Activated T-helper 17 cell treated with anti-CD3 and anti-CD28 coated beads, Interleukin-2, amount 50 U/mL, for 72 hours (primary cell): ENCODE results near the gene NDRG2. TPM values are rescaled to one million over a fixed set of nuclear protein-coding genes. Genes with fewer than 3 reads are reported as not detected.
A peak's percentile ranks its signal among the peaks of the same experiment; 100 is the strongest.

Experiments
- ATAC-seq: fragments of 150-1000 bp; cut with Tn5 transposase; replicated peaks from 2 replicates; pipeline ENCODE4 v1.10.0; 2021; ENCODE audit warnings: mild to moderate bottlenecking, moderate library complexity
- H3K27ac Mint-ChIP-seq: one replicate; pipeline ENCODE4 v1.8.0; 2022; ENCODE audit warnings: mixed read lengths
- H3K27me3 Mint-ChIP-seq: one replicate; pipeline ENCODE4 v1.8.0; 2022; ENCODE audit warnings: mixed read lengths
- H3K36me3 Mint-ChIP-seq: one replicate; pipeline ENCODE4 v1.8.0; 2022; ENCODE audit warnings: low read depth, mild to moderate bottlenecking, mixed read lengths
- H3K4me1 Mint-ChIP-seq: one replicate; pipeline ENCODE4 v1.8.0; 2022; ENCODE audit warnings: mixed read lengths
- H3K4me3 Mint-ChIP-seq: one replicate; pipeline ENCODE4 v1.8.0; 2022; ENCODE audit warnings: mild to moderate bottlenecking, mixed read lengths
- H3K9me3 Mint-ChIP-seq: one replicate; pipeline ENCODE4 v1.8.0; 2022; ENCODE audit warnings: mixed read lengths
- total RNA-seq, 2 donors: library from RNA; stranded (reverse); gene quantifications; one replicate each; pipeline ENCODE4 v1.2.3, GENCODE V29; 2022

The NDRG2 gene
- 1 to 10 TPM; 4.1 to 5.4 TPM for total RNA-seq

DNA sequence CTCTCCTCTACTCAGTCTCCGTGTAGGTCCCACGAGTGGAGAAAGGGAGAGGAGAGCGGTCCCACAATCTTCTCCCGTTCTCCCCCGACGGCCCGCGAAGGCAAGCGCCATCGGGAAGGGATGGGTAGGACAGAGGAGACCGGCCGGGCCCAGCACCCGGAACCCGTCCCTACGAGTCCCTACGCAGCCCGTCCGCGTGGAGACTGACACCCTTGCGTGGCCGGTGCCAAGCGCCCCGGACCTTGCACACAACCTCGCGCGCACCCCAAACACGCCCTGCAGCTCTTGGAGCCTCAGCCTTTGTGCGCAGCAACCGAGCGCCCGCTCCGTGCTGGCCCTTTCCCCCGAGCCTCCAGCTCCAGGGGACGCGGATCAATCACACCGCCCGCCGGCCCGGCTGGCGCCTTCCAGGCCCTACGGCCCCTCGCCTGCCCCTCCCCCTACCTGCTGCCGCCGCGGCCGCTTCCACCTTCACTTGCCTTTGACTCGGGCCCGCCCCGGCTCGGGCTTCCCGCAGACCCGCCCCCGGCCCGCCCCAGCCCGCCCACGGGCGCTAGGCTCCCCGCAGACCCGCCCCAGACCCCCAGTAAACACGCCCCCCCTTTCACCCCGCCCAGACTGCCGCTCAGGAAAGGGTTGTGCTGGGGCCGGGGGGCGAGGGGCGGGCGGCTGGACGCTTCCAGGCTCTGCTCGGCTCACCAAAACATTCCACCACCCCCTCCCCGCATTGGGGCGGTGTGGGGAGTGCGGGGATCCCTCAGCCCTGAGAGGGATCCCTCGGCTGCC is at the start of gene NDRG2:
NDRG2 (minus strand) TSS at position 477 of the 786 bp plus-strand sequence. CDS start 1,746 bp downstream, outside the sequence.
- no peaks in the 10 kb centered on the region for H3K9me3 Mint-ChIP-seq
- H3K27me3 Mint-ChIP-seq: no peaks in the 10 kb centered on the region
- H3K4me3 Mint-ChIP-seq: peak within 1 kb of the TSS; percentile 86
- peak; percentile 83 for ATAC-seq
- peaks cover 6% of the 10 kb centered on the region for H3K36me3 Mint-ChIP-seq
- H3K27ac Mint-ChIP-seq: peak within 1 kb of the TSS; percentile 66
- peaks cover 12% of the 10 kb centered on the region for H3K4me1 Mint-ChIP-seq

DNA sequence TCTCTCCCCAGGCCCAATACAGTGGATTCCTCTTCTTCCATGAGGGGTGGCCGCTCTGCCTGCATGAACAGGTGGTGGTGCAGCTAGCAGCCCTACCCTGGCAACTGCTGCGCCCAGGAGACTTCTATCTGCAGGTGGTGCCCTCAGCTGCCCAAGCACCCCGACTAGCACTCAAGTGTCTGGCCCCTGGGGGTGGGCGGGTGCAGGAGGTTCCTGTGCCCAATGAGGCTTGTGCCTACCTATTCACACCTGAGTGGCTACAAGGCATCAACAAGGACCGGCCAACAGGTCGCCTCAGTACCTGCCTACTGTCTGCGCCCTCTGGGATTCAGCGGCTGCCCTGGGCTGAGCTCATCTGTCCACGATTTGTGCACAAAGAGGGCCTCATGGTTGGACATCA is 49.1 kb upstream of the NDRG2 start:
- Mint-ChIP-seq H3K4me3 (no peak overlapping the region), H3K9me3 (no peaks in the 10 kb centered on the region), H3K27ac (no peak overlapping the region), H3K36me3 (peaks cover 6% of the 10 kb centered on the region), H3K27me3 (peaks cover 35% of the 10 kb centered on the region), H3K4me1 (peaks cover 9% of the 10 kb centered on the region)
- ATAC-seq: no peak

DNA sequence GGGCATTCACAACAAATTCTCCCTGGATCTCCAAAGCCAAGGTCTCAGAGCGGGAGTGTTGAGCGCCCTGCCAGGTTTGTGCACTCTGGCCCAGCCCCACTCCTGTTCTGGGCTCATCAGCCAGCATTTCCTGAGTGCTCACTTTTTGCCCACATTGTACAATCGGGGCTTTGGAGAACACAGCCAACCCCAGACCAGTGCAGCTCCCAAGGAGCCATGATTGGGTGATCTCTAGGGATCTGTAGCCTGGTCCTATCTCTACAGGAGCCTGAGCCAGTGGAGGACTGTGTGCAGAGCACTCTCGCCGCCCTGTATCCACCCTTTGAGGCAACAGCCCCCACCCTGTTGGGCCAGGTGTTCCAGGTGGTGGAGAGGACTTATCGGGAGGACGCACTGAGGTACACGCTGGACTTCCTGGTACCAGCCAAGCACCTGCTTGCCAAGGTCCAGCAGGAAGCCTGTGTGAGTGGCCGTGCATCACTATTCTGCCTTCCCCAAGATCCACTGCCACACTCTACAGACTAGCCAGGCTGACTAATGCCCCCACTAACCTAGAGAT is 48.0 kb upstream of the NDRG2 start:
- Mint-ChIP-seq H3K4me3 (peak overlapping the region; percentile 76), H3K27ac (no peak overlapping the region), H3K9me3 (no peaks in the 10 kb centered on the region), H3K27me3 (peaks cover 43% of the 10 kb centered on the region), H3K4me1 (peaks cover 9% of the 10 kb centered on the region), H3K36me3 (peaks cover 6% of the 10 kb centered on the region)
- no peak for ATAC-seq

DNA sequence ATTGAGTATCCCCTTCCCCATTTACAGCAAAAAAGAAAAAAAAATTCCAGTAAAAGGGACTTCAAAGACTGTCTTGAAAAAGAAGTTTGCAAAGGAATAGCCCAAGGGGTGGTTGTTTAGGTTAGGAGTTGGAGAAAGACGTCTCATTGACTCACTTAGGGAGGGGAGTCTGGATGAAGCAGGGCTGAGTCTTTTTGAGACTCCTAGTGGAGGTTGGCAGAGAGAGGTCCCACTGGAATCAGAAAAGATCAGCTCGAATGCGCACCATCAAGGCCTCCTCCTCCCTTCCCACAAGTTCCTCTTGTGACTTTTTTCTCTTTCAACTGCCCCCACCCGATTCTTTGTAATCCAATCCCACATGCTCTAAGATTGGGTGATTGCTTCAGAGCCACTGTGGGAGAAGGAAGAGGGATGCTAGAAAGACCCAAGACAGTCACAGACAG is 47.2 kb upstream of the NDRG2 start:
- Mint-ChIP-seq H3K4me1 (peaks cover 9% of the 10 kb centered on the region), H3K27me3 (peaks cover 48% of the 10 kb centered on the region), H3K36me3 (peaks cover 6% of the 10 kb centered on the region), H3K27ac (no peak overlapping the region), H3K9me3 (no peaks in the 10 kb centered on the region), H3K4me3 (peak overlapping the region; percentile 76)
- ATAC-seq: no peak

DNA sequence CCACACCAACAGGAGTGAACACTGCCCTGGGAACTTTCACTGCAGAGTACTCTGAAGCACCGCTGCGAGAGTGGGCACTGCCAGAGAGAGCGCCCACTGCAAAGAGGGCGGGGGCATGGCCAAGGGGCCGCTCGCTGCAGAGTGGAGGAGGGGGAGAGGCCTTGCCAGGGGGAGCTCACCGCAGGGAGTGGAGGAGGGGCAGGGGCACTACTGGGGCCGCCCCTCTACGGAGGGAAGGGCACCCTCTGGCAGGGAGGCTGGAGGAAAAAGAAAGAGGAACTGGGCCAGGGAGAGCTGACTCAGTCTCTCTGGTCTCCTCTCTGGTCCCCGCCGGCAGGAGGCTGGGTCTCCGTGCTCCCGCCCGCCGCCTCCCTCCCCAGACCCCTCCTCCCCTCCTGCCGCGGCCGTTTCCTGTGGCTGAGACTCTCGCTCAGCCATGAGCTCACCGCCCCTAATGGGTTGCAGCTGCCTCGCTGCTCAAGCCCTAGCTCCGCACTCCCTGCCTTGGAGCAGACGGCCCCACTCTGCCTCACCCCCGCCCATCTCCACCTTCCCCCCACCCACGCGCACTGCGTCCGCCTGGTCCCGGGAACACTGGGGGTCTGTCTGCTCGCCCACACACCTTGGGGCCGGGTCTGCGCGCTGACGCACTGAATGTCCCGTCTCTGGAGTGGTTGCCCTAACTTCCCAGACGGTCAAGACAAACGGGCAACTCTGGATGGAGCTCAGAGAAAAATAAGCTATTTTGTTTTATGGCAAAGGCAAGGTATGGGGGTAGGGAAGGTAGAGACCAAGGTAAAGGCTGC is 46.6 kb upstream of the NDRG2 start:
- Mint-ChIP-seq H3K27me3 (peaks cover 54% of the 10 kb centered on the region), H3K4me3 (peak overlapping the region; percentile 76), H3K36me3 (peaks cover 6% of the 10 kb centered on the region), H3K9me3 (no peaks in the 10 kb centered on the region), H3K27ac (no peak overlapping the region), H3K4me1 (peaks cover 9% of the 10 kb centered on the region)
- ATAC-seq: peak; percentile 69

DNA sequence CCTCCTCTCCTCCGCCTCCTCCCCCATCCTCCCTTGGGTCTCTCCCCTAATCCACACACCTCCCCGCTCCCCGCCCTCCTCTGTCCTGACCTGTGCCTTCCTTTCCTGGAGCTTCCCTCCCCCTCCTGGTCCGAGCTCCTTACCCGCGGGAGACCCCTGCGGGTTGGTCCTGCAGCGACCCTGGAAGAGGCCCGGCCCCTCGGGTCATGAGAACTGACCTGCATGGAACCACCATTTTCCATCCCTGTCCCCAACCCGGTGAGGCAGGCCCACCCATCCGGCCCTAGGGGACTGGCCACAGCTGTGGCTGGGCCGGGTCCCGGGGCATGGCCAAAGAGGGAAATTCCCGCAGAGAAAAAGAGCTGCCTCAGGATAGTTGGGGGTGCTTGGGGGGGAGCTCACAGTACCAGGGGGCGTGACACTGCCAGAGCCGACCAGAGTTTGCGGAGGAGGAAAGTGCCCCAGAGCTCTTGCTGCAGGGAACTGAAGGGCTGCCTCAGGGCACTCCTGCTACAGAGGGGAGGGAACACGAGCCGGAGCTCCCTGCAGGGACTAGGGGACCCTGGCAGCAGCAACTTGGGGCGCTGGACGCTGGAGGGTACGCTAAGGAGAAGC is 45.9 kb upstream of the NDRG2 start:
- peaks cover 6% of the 10 kb centered on the region for H3K36me3 Mint-ChIP-seq

DNA sequence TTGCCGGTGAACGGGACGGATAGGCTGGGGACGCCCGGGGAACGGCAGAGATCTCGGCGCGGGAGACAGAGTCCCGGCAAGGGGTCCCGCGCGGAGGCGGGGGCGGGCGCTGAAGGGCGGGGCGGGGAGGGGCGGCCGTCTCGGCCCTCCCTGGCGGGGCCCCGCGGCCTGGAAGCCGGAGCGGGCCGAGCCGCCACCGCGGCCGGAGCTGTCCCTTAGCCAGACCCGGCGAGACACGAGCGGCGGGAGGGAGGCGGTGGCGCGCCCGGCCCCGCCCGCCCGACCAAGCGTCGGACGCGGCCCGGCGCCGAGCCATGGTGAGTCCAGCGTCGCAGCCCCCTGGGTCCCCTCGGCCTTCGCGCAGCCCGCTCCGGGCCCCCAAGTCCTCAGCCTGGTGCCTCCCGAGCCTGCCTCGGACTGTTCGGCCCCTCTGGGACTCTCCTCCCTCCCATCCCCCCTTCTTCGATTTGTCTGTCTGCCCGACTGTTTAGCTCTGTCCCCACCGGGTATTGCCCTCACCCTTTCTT is 45.3 kb upstream of the NDRG2 start, which contains the start of gene ARHGEF40:
ARHGEF40 (plus strand) TSS at position 222 of the 527 bp plus-strand sequence; CDS start at position 315, 93 bp downstream.
- peak; percentile 15 for ATAC-seq
- Mint-ChIP-seq H3K27ac (no peak within 1 kb of the TSS), H3K4me1 (peaks cover 9% of the 10 kb centered on the region), H3K27me3 (peaks cover 64% of the 10 kb centered on the region), H3K36me3 (peaks cover 6% of the 10 kb centered on the region), H3K4me3 (peak within 1 kb of the TSS; percentile 76), H3K9me3 (no peaks in the 10 kb centered on the region)

More for the DNA sequence above, 45.9 kb upstream of the NDRG2 start:
- no peaks in the 10 kb centered on the region for H3K9me3 Mint-ChIP-seq
- peaks cover 59% of the 10 kb centered on the region for H3K27me3 Mint-ChIP-seq
- peak overlapping the region; percentile 76 for H3K4me3 Mint-ChIP-seq
- no peak overlapping the region for H3K27ac Mint-ChIP-seq
- peaks cover 9% of the 10 kb centered on the region for H3K4me1 Mint-ChIP-seq
- peak; percentile 22 for ATAC-seq

DNA sequence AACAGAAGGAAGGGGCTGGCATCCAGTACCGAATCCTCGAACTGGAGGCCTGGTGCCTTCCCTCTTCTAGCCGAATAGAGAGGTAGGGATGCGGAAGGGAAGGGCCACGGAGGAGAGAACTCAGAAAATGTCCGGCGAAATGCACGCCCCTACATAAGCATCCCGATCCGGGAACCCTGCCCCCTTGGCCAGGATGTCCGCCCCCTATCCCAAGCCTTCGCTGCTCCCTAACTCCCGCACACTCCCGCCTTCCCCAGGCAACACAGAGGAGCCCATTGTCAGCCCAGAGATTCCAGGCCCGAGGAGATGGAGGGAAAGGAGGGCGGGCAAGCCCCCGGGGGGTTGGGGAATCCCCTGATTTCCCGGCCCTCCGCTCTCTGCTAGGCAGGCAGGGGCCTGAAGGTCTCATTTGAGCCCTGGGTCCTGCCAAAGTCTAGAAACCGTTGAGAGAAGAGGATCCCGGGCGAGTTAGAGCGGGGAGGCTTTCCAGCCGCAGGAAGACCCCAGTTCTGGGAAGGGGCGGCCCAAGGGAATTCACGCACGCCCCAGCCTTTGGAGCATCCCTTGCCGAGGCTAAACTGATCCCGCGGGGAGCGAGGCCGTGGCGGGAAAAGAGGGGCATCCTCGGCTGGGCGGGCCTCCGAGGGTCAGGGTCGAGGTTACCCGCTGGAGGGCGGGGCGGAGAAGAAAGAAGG is 44.7 kb upstream of the NDRG2 start:
- no peaks in the 10 kb centered on the region for H3K9me3 Mint-ChIP-seq
- peaks cover 6% of the 10 kb centered on the region for H3K36me3 Mint-ChIP-seq
- ATAC-seq: no peak
- peaks cover 65% of the 10 kb centered on the region for H3K27me3 Mint-ChIP-seq
- H3K27ac Mint-ChIP-seq: no peak overlapping the region
- H3K4me3 Mint-ChIP-seq: peak overlapping the region; percentile 76
- H3K4me1 Mint-ChIP-seq: peaks cover 9% of the 10 kb centered on the region

DNA sequence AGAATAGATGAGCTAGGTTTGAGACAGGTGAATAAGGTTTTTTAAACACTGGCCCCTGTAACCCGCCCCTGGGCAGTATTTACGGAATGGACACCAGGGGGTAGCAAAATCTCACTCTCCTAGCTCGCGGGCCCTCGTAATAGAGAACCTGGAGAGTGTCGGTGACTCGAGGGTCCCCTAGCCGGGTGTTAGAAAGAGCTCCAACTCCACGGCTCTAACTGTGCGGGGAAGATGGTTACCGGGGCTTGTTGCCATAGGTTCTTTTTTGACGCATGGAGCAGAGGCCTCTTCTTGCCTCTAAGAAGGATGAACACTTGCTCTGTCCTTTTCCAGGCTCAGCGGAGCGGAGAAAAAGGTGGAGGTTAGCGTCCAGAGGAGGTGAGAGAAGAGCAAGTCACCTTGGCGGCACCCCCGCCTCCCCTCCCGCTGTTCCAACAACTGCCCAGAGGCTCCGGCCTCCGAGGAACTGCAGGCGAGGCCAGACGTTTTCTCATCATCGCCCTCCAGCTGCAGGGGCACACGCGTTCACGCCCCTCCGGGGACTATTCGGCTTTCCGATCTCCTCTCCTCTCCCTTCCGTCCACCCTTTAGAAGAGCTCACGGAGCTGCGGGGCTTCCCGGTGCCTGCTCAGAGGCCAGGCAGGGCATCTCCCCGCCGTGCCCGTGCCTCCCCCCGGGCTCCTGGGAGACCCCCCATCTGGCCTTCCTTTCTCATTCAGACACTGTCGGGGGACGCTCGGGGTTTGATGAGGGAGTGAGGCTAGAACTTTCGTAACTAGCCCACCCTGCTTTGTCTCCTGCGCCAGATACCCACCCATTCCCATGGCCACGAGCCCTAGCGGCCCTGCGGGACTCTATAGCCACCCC is 43.9 kb upstream of the NDRG2 start:
- Mint-ChIP-seq H3K27ac (no peak overlapping the region), H3K4me3 (peak overlapping the region; percentile 76), H3K27me3 (peaks cover 65% of the 10 kb centered on the region)

DNA sequence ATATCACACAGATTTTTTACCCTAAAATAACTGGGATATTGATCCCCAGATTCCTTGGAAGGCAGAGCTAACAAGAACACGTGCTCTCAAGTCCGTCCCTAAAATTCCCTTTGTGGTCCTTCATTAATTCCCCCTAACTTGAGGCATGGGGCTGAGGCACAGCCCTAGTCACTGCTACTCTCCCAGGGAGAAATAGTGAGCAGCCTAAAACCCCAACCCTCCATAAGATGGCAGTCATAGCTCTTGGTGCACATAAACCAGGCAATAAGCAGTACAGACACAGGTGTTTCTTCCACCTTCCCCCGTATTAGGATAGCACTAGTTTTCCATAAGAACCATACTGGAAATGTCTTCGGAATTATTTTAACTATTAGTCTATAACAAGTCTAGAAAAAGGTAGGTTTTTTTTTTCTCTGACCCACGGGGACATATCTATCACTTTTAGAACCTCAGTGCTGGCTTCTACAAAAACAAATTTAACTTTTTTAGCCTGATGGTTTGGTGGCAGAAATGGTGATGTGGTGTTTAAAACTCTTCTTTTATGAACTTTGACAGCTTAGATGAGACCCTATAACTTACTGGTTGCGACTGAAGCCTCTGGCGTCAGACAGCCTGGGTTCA is 42.1 kb upstream of the NDRG2 start:
- Mint-ChIP-seq H3K36me3 (peaks cover 6% of the 10 kb centered on the region), H3K9me3 (no peaks in the 10 kb centered on the region), H3K27ac (no peak overlapping the region), H3K4me3 (no peak overlapping the region), H3K4me1 (peaks cover 9% of the 10 kb centered on the region), H3K27me3 (peaks cover 57% of the 10 kb centered on the region)
- no peak for ATAC-seq

More for the DNA sequence above, 43.9 kb upstream of the NDRG2 start:
- Mint-ChIP-seq H3K9me3 (no peaks in the 10 kb centered on the region), H3K4me1 (peaks cover 9% of the 10 kb centered on the region), H3K36me3 (peaks cover 6% of the 10 kb centered on the region)
- ATAC-seq: peak; percentile 43

DNA sequence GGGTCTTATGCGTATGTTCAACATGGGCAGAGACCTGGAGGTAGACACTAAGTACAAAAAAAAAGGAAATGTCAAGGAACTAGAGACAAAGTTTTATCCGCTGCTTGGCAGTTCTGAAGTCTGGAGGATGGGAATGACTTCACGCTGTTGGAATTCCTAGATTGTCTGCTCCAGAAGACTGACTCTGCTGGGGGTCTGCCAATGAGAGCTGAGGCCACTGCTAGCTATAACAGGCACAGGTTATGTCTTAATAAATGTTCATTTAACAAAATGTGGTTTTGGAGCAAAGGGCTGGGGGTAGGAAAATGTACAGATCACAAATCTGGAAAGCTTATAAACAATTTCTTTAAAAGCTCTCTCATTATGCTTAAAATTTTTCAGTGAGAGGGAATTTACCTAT is 38.6 kb upstream of the NDRG2 start:
- no peaks in the 10 kb centered on the region for H3K4me1 Mint-ChIP-seq
- no peak for ATAC-seq
- no peaks in the 10 kb centered on the region for H3K36me3 Mint-ChIP-seq
- H3K9me3 Mint-ChIP-seq: no peaks in the 10 kb centered on the region
- no peak overlapping the region for H3K4me3 Mint-ChIP-seq
- peaks cover 44% of the 10 kb centered on the region for H3K27me3 Mint-ChIP-seq
- no peak overlapping the region for H3K27ac Mint-ChIP-seq

DNA sequence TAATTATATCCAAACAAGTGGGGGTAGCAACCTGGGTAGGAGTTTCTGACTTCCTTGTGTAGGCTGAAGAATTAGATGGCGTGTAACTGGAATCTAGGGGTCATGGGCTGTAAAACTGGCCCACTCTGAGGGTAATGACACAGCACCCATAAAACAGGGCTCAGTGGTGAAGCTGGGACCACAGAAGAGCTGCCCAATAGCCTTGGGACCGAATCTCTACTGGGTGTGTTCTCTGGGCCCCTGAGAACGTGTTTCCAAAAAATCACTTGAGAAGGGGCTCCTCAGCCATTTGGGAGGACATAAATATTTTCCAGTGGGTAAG is 36.4 kb upstream of the NDRG2 start:
- ATAC-seq: no peak
- no peak overlapping the region for H3K27ac Mint-ChIP-seq
- H3K4me3 Mint-ChIP-seq: no peak overlapping the region
- H3K36me3 Mint-ChIP-seq: no peaks in the 10 kb centered on the region
- H3K9me3 Mint-ChIP-seq: no peaks in the 10 kb centered on the region
- H3K4me1 Mint-ChIP-seq: no peaks in the 10 kb centered on the region
- H3K27me3 Mint-ChIP-seq: peaks cover 28% of the 10 kb centered on the region
